Measurements from ENCODE around the gene KCNH8.

DNA sequence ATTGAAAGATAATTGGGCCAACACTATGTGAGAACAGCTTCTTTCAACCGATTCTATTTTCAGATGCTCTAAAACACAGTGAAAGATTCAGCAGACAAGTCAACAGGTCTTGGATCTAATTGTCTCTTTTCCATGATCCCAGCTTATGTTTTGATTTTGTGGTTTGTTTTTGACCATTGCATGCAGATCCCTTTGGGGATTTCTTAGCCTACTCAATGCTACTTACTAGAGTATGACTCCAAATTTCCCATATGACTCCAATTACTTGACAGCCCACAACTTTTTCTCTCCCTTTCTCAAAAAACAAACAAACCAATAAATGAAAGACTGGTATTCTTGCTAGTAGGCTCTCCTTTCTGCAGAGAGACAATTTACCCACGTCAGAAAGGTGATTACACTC, 67.1 kb downstream of the KCNH8 start:
- TF ChIP-seq, protein P1, sequence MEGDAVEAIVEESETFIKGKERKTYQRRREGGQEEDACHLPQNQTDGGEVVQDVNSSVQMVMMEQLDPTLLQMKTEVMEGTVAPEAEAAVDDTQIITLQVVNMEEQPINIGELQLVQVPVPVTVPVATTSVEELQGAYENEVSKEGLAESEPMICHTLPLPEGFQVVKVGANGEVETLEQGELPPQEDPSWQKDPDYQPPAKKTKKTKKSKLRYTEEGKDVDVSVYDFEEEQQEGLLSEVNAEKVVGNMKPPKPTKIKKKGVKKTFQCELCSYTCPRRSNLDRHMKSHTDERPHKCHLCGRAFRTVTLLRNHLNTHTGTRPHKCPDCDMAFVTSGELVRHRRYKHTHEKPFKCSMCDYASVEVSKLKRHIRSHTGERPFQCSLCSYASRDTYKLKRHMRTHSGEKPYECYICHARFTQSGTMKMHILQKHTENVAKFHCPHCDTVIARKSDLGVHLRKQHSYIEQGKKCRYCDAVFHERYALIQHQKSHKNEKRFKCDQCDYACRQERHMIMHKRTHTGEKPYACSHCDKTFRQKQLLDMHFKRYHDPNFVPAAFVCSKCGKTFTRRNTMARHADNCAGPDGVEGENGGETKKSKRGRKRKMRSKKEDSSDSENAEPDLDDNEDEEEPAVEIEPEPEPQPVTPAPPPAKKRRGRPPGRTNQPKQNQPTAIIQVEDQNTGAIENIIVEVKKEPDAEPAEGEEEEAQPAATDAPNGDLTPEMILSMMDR (IDR thresholded peaks at IDR 0.05) = no peak
- TF ChIP-seq POLR2AphosphoS5 (IDR thresholded peaks at IDR 0.05) (no peak), POLR2A (IDR thresholded peaks at IDR 0.05) (no peak)
